OCI-LY7 (cell line): ENCODE data around the gene ANO3. TPM values are rescaled to one million over a fixed set of nuclear protein-coding genes. Genes with fewer than 3 reads are reported as not detected.

Experiments used
- BruUV-seq: library from RNA; stranded (reverse); fragments of 400-500 nt; replicated peaks from 2 replicates; lab custom pipeline; 2021; lab: Mats Ljungman, UMichigan
- CTCF ChIA-PET: fragments of 300-600 bp; sonication (Branson Sonifier 250); formaldehyde crosslinking; loops from one replicate; lab custom pipeline; 2022; ENCODE audit warnings: antibody characterized with exemption; ENCODE audit not compliant: unreplicated experiment; lab: Charles Lee
- POLR2A ChIA-PET: fragments of 300-600 bp; sonication (Branson Sonifier 250); formaldehyde crosslinking; loops from one replicate; lab custom pipeline; 2022; ENCODE audit warnings: antibody characterized with exemption; lab: Charles Lee
- DNase-seq: peaks from one replicate; pipeline ENCODE4 v3.0.0-alpha.2; 2015; ENCODE audit warnings: low spot score
- H2AFZ ChIP-seq: fragments of 200-600 bp; sonication (generic), shearing (Covaris generic); 2 replicates; pipeline ENCODE4 v1.6.1; 2014; ENCODE audit warnings: mild to moderate bottlenecking, antibody characterized with exemption, low read length, moderate library complexity
- H3K27ac ChIP-seq: fragments of 200-600 bp; sonication (generic); 2 replicates; pipeline ENCODE4 v1.5.1; 2014; ENCODE audit warnings: mixed run types, low read depth, mild to moderate bottlenecking, moderate library complexity, low read length, inconsistent platforms; ENCODE audit not compliant: poor library complexity, severe bottlenecking
- H3K36me3 ChIP-seq: fragments of 200-600 bp; sonication (generic); 2 replicates; pipeline ENCODE4 v1.6.1; 2014; ENCODE audit warnings: mild to moderate bottlenecking, antibody characterized with exemption, low read length, moderate library complexity, mixed read lengths; ENCODE audit not compliant: insufficient read depth
- H3K4me1 ChIP-seq: fragments of 200-600 bp; sonication (generic); 2 replicates; pipeline ENCODE4 v1.5.1; 2014; ENCODE audit warnings: mild to moderate bottlenecking, low read length; ENCODE audit not compliant: insufficient read depth, poor library complexity, severe bottlenecking
- H3K4me2 ChIP-seq: fragments of 200-600 bp; sonication (generic); 2 replicates; pipeline ENCODE4 v1.6.1; 2014; ENCODE audit warnings: mild to moderate bottlenecking, low read length
- H3K4me3 ChIP-seq: fragments of 200-600 bp; sonication (generic); 2 replicates; pipeline ENCODE4 v1.5.1; 2014; ENCODE audit warnings: mild to moderate bottlenecking, low read depth, low read length; ENCODE audit not compliant: poor library complexity, severe bottlenecking
- H3K79me2 ChIP-seq: fragments of 200-600 bp; sonication (generic); 2 replicates; pipeline ENCODE4 v1.6.1; 2016; ENCODE audit warnings: low read depth, mild to moderate bottlenecking, low read length, moderate library complexity, mixed read lengths; ENCODE audit not compliant: insufficient read depth
- H3K9me2 ChIP-seq: fragments of 200-600 bp; sonication (generic); 2 replicates; pipeline ENCODE4 v1.6.1; 2016; ENCODE audit warnings: mild to moderate bottlenecking, low read length, mixed read lengths; ENCODE audit not compliant: insufficient read depth
- H3K9me3 ChIP-seq: fragments of 200-600 bp; sonication (generic); 2 replicates; pipeline ENCODE4 v1.6.1; 2014; ENCODE audit warnings: mild to moderate bottlenecking, mixed run types, low read length, mixed read lengths
- H4K20me1 ChIP-seq: fragments of 200-600 bp; sonication (generic); 2 replicates; pipeline ENCODE4 v1.6.1; 2014; ENCODE audit warnings: mild to moderate bottlenecking, antibody characterized with exemption, low read length, moderate library complexity, mixed read lengths; ENCODE audit not compliant: insufficient read depth
- EZH2phosphoT487 ChIP-seq: fragments of 200-600 bp; sonication (generic); IDR thresholded peaks from 2 replicates; pipeline ENCODE4 v1.6.1; 2018; ENCODE audit warnings: low read depth, borderline replicate concordance, mild to moderate bottlenecking, mixed run types, antibody characterized with exemption, low read length, moderate library complexity, mixed read lengths
- intact Hi-C: fragments of 100-400 bp; cut with micrococcal nuclease; formaldehyde crosslinking; loops from one replicate; pipeline ENCODE4 v1.10.0; 2022; ENCODE audit not compliant: unreplicated experiment
- total RNA-seq, 2 experiments: library from RNA; depleted of rRNA in 1 of 2; stranded (reverse); fragments of >200 nt in 1 of 2; shearing (Covaris generic) in 1 of 2; gene quantifications; 2 replicates each; pipeline ENCODE4 v1.2.3, GENCODE V29; 2014 to 2022
- TF ChIP-seq, protein P1 (sequence below): fragments of 200-600 bp; sonication (generic); conservative IDR thresholded peaks from 2 replicates; pipeline ENCODE4 v1.5.1; 2014; ENCODE audit warnings: mild to moderate bottlenecking, antibody characterized with exemption, low read length, moderate library complexity, mixed read lengths

Gene ANO3
- total RNA-seq, 2 experiments from 2014 or later = 0.03 TPM; not detected in 1

- no TSS peak for BruUV-seq
- CTCF ChIA-PET = no interaction called here
Measured at GRCh38 chr11:26537341-26537740, 205.4 kb downstream of the ANO3 start.

GRCh38 chr11:26539517-26539916 lies 207.6 kb downstream of the ANO3 start:
- Histone ChIP-seq H3K4me2 (no peak overlapping the region), H4K20me1 (no peaks in the 10 kb centered on the region), H3K27ac (no peak overlapping the region), H3K36me3 (no peaks in the 10 kb centered on the region), H3K4me1 (no peaks in the 10 kb centered on the region), H2AFZ (no peak overlapping the region), H3K9me2 (no peaks in the 10 kb centered on the region), H3K9me3 (no peaks in the 10 kb centered on the region), H3K4me3 (no peak overlapping the region), H3K79me2 (no peaks in the 10 kb centered on the region)
- no TSS peak for BruUV-seq
- ChIA-PET POLR2A (no interaction called here), CTCF (no interaction called here)
- no peak for TF ChIP-seq EZH2phosphoT487
- TF ChIP-seq, protein P1, sequence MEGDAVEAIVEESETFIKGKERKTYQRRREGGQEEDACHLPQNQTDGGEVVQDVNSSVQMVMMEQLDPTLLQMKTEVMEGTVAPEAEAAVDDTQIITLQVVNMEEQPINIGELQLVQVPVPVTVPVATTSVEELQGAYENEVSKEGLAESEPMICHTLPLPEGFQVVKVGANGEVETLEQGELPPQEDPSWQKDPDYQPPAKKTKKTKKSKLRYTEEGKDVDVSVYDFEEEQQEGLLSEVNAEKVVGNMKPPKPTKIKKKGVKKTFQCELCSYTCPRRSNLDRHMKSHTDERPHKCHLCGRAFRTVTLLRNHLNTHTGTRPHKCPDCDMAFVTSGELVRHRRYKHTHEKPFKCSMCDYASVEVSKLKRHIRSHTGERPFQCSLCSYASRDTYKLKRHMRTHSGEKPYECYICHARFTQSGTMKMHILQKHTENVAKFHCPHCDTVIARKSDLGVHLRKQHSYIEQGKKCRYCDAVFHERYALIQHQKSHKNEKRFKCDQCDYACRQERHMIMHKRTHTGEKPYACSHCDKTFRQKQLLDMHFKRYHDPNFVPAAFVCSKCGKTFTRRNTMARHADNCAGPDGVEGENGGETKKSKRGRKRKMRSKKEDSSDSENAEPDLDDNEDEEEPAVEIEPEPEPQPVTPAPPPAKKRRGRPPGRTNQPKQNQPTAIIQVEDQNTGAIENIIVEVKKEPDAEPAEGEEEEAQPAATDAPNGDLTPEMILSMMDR = no peak
- intact Hi-C loops = loop anchor here (10.0 kb wide), 1 partner anchor 65 kb away; no protein-coding TSS in a partner anchor
- no peak for DNase-seq

More at GRCh38 chr11:26537341-26537740, 205.4 kb downstream of the ANO3 start:
- Histone ChIP-seq H4K20me1 (no peaks in the 10 kb centered on the region), H2AFZ (no peak overlapping the region), H3K4me1 (no peaks in the 10 kb centered on the region), H3K9me2 (no peaks in the 10 kb centered on the region), H3K36me3 (no peaks in the 10 kb centered on the region), H3K4me3 (no peak overlapping the region), H3K4me2 (no peak overlapping the region), H3K9me3 (no peaks in the 10 kb centered on the region), H3K27ac (no peak overlapping the region), H3K79me2 (no peaks in the 10 kb centered on the region)
- TF ChIP-seq EZH2phosphoT487 = no peak
- TF ChIP-seq, protein P1 = no peak
- POLR2A ChIA-PET = no interaction called here
- DNase-seq = no peak
- intact Hi-C loops = loop anchor here (10.0 kb wide), 1 partner anchor 63 kb away; no protein-coding TSS in a partner anchor

DNA sequence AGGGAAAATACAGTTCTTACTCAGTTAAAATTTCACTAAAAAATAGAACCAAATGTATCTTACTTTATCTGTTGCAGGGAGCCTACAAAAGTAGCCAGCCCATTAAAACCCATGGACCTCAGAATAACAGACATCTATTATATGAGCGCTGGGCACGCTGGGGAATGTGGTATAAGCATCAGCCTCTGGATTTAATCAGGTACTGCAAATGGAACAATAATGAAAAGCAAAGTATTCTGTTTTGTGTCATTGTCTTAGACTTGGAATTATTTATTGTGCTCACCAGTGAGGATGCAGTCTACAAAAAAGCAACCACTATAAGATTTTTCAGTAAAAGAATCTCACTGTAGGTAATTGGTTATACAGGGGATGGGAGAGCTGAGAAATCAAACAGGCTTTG lies 209.9 kb downstream of the ANO3 start:
- no TSS peak for BruUV-seq
- TF ChIP-seq EZH2phosphoT487 = no peak
- TF ChIP-seq, protein P1 = no peak

More for the DNA sequence above, 209.9 kb downstream of the ANO3 start:
- no peaks in the 10 kb centered on the region for H3K4me1 ChIP-seq
- no peak for DNase-seq
- H3K4me2 ChIP-seq = no peak overlapping the region
- no peaks in the 10 kb centered on the region for H4K20me1 ChIP-seq
- no peaks in the 10 kb centered on the region for H3K9me3 ChIP-seq
- no peaks in the 10 kb centered on the region for H3K36me3 ChIP-seq
- intact Hi-C loops = no loop called here
- H3K4me3 ChIP-seq = no peak overlapping the region
- no peak overlapping the region for H3K27ac ChIP-seq
- ChIA-PET CTCF (no interaction called here), POLR2A (interaction anchor here (0.6 kb wide), 1 partner anchor 246 kb away, joined by 3 read pairs; no protein-coding TSS in a partner anchor)
- H3K9me2 ChIP-seq = no peaks in the 10 kb centered on the region
- H2AFZ ChIP-seq = no peak overlapping the region
- H3K79me2 ChIP-seq = no peaks in the 10 kb centered on the region
